HepG2 (cell line): ENCODE results near the gene NUTF2. TPM values are rescaled to one million over a fixed set of nuclear protein-coding genes. Genes with fewer than 3 reads are reported as not detected.

Experiments used
- ATAC-seq: fragments of 200-7000 bp; cut with Tn5 transposase; 3 replicates; pipeline ENCODE4 v1.9.1; 2020; ENCODE audit warnings: mild to moderate bottlenecking, moderate library complexity
- BruUV-seq: library from RNA; stranded (reverse); fragments of 400-500 nt; replicated peaks from 2 replicates; lab custom pipeline; 2021; lab: Mats Ljungman, UMichigan
- CTCF ChIA-PET: fragments of 300-600 bp; formaldehyde crosslinking; extraction: SDS; loops from one replicate; lab custom pipeline; 2021; ENCODE audit warnings: low total read pairs, inconsistent platforms, low intra/inter-chr PET ratio; lab: Yijun Ruan, JAX
- POLR2A ChIA-PET: fragments of 350-600 bp; sonication (Branson Sonifier 250); formaldehyde crosslinking; loops from one replicate; lab custom pipeline; 2020; ENCODE audit warnings: antibody characterized with exemption, inconsistent platforms; lab: Yijun Ruan, JAX
- DNase-seq: peaks from one replicate; pipeline ENCODE4 v3.0.0-alpha.2; 2015; ENCODE audit warnings: low spot score
- FAIRE-seq: peaks from 3 replicates; lab custom pipeline; 2011; peaks lifted over from hg19 to GRCh38; lab: Jason Lieb, UNC
- H2AFZ ChIP-seq: one replicate; pipeline ENCODE4 v1.6.1; 2011; ENCODE audit warnings: low read length, inconsistent platforms
- H3K27ac ChIP-seq: fragments of 300-600 bp; 3 replicates; pipeline ENCODE4 v1.8.0; 2011; ENCODE audit warnings: mixed run types, mild to moderate bottlenecking, mixed read lengths, low read length, inconsistent platforms; ENCODE audit not compliant: insufficient read depth; ENCODE audit errors: extremely low read length
- H3K27me3 ChIP-seq, 2 experiments: fragments of 200-600 bp in 1 of 2; 2 replicates in 1 of 2; 3 replicates in 1 of 2; pipeline versions ENCODE4 v1.6.0 to v1.8.0; 2011; ENCODE audit warnings: low read length in 2 of 2, mild to moderate bottlenecking in 2 of 2, moderate library complexity in 2 of 2, inconsistent platforms in 1 of 2; ENCODE audit not compliant: insufficient read depth in 2 of 2, control insufficient read depth in 1 of 2
- H3K36me3 ChIP-seq, 2 experiments: fragments of 200-600 bp in 1 of 2; replicated peaks in 1 of 2; 2 replicates in 1 of 2; 3 replicates in 1 of 2; pipeline versions ENCODE4 v1.5.1 to v1.8.0; 2011; ENCODE audit warnings: low read length in 2 of 2, inconsistent platforms in 1 of 2; ENCODE audit not compliant: insufficient read depth in 2 of 2, control insufficient read depth in 1 of 2
- H3K4me1 ChIP-seq: 2 replicates; pipeline ENCODE4 v1.5.1; 2012; ENCODE audit warnings: low read length, inconsistent platforms; ENCODE audit not compliant: insufficient read depth
- H3K4me2 ChIP-seq: 2 replicates; pipeline ENCODE4 v1.6.0; 2011; ENCODE audit warnings: low read depth, low read length, inconsistent platforms
- H3K4me3 ChIP-seq, 3 experiments: fragments of 200-600 bp in 1 of 3; sonication (generic), shearing (Covaris generic) in 1 of 3; replicated peaks in 1 of 3; 2 replicates each; pipeline ENCODE4 v1.5.1; 2011 to 2016; ENCODE audit warnings: low read length in 3 of 3, inconsistent platforms in 2 of 3, low read depth in 2 of 3, mild to moderate bottlenecking in 2 of 3, control low read depth in 1 of 3, mixed read lengths in 1 of 3; ENCODE audit not compliant: insufficient read depth in 1 of 3
- H3K79me2 ChIP-seq: one replicate; pipeline ENCODE4 v1.6.1; 2011; ENCODE audit warnings: low read length, inconsistent platforms; ENCODE audit not compliant: insufficient read depth
- H3K9ac ChIP-seq: 2 replicates; pipeline ENCODE4 v1.6.0; 2011; ENCODE audit warnings: mild to moderate bottlenecking, low read depth, low read length, inconsistent platforms; ENCODE audit not compliant: insufficient read depth
- H3K9me3 ChIP-seq: 2 replicates; pipeline ENCODE4 v1.5.1; 2012; ENCODE audit warnings: mild to moderate bottlenecking, low read length
- H4K20me1 ChIP-seq: 2 replicates; pipeline ENCODE4 v1.6.0; 2011; ENCODE audit warnings: inconsistent platforms, mild to moderate bottlenecking, low read length, moderate library complexity; ENCODE audit not compliant: insufficient read depth
- AGO2 ChIP-seq: fragments of 200-400 bp; formaldehyde crosslinking; optimal IDR thresholded peaks from 2 replicates; pipeline ENCODE3; 2017; ENCODE audit warnings: mild to moderate bottlenecking, low read depth, low read length, moderate library complexity
- ARID5B ChIP-seq: IDR thresholded peaks from 2 replicates; pipeline ENCODE4 v1.4.0; 2020; ENCODE audit warnings: mild to moderate bottlenecking, missing genetic modification reagents
- BRD4 ChIP-seq: sonication (generic); formaldehyde crosslinking; IDR thresholded peaks from 2 replicates; pipeline ENCODE4 v1.4.0; 2020; ENCODE audit warnings: missing genetic modification reagents
- CHCHD3 ChIP-seq: sonication (generic); formaldehyde crosslinking; IDR thresholded peaks from 2 replicates; pipeline ENCODE4 v1.8.0; 2022; ENCODE audit warnings: mild to moderate bottlenecking, missing genetic modification reagents, moderate library complexity
- MTA1 ChIP-seq: sonication (generic); formaldehyde crosslinking; IDR thresholded peaks from 2 replicates; pipeline ENCODE4 v1.4.0; 2020; ENCODE audit warnings: missing genetic modification reagents, mild to moderate bottlenecking, borderline replicate concordance
- TP53 ChIP-seq: sonication (generic); formaldehyde crosslinking; conservative IDR thresholded peaks from 2 replicates; pipeline ENCODE4 v1.4.0; 2020; ENCODE audit warnings: missing genetic modification reagents
- TRIM22 ChIP-seq: fragments of 450-650 bp; IDR thresholded peaks from 2 replicates; pipeline ENCODE4 v1.6.1; 2017
- ZGPAT ChIP-seq: IDR thresholded peaks from 2 replicates; pipeline ENCODE4 v1.6.1; 2016; ENCODE audit warnings: mild to moderate bottlenecking
- ZNF382 ChIP-seq: sonication (generic); formaldehyde crosslinking; IDR thresholded peaks from 2 replicates; pipeline ENCODE4 v1.5.0; 2020; ENCODE audit warnings: missing genetic modification reagents, mild to moderate bottlenecking, borderline replicate concordance
- ZNF567 ChIP-seq: sonication (generic); formaldehyde crosslinking; IDR thresholded peaks from 2 replicates; pipeline ENCODE4 v1.8.1; 2023; ENCODE audit warnings: mild to moderate bottlenecking, missing genetic modification reagents, borderline replicate concordance
- ZNF577 ChIP-seq: sonication (generic); formaldehyde crosslinking; IDR thresholded peaks from 2 replicates; pipeline ENCODE4 v1.4.0; 2020; ENCODE audit warnings: mild to moderate bottlenecking, low read depth, missing genetic modification reagents, borderline replicate concordance
- ZNF670 ChIP-seq: sonication (generic); formaldehyde crosslinking; IDR thresholded peaks from 2 replicates; pipeline ENCODE4 v1.8.0; 2022; ENCODE audit warnings: mild to moderate bottlenecking, missing genetic modification reagents, borderline replicate concordance
- ZNF672 ChIP-seq: sonication (generic); formaldehyde crosslinking; IDR thresholded peaks from 2 replicates; pipeline ENCODE4 v1.8.1; 2022; ENCODE audit warnings: missing genetic modification reagents
- WGBS: methylation state at CpG from one replicate; pipeline ENCODE4 v1.1.6; 2017; ENCODE audit warnings: low lambda C conversion rate; 5-methylcytosine and 5-hydroxymethylcytosine counted together
- in situ Hi-C: cut with HindIII; loops from 2 replicates; pipeline ENCODE4 v1.10.0; 2017; ENCODE audit warnings: low pct_unique_long_range_greater_than_20kb; ENCODE audit not compliant: extremely low pct_ligation_motif_present
- intact Hi-C: fragments of 100-400 bp; cut with micrococcal nuclease; formaldehyde crosslinking; loops from one replicate; pipeline ENCODE4 v1.10.0; 2022; ENCODE audit not compliant: unreplicated experiment
- polyA plus RNA-seq, 8 experiments: library from polyadenylated mRNA; depleted of rRNA in 3 of 8; stranded (reverse) in 7 of 8; unstranded in 1 of 8; fragments of >200 nt; fragmentation: Illumina TruSeq in 4 of 8; extraction: Trizol in 4 of 8; gene quantifications; 2 replicates each; pipeline versions ENCODE4 v1.2.1 to v1.2.3, GENCODE V29; 2011 to 2016; ENCODE audit warnings: low read depth in 4 of 8, missing spikeins in 1 of 8, mixed read lengths in 1 of 8; ENCODE audit not compliant: insufficient read depth in 1 of 8
- total RNA-seq, 5 experiments: library from RNA; depleted of rRNA; stranded (reverse); fragments of >200 nt; fragmentation: Illumina TruSeq; extraction: Trizol; gene quantifications; 2 replicates each; pipeline ENCODE4 v1.2.3, GENCODE V29; 2016; ENCODE audit warnings: low read depth in 1 of 5
- TF ChIP-seq, protein P1 (sequence below): sonication (generic); formaldehyde crosslinking; IDR thresholded peaks from 2 replicates; pipeline ENCODE4 v1.4.0; 2020; ENCODE audit warnings: mild to moderate bottlenecking, missing genetic modification reagents
- TF ChIP-seq, protein P2 (sequence below): sonication (generic); formaldehyde crosslinking; IDR thresholded peaks from 2 replicates; pipeline ENCODE4 v1.8.0; 2022; ENCODE audit warnings: low read depth, missing genetic modification reagents

NUTF2 gene
- total and polyA plus RNA-seq, 2 of the 13 experiments (the other 11 are each of a cell fraction or from before 2014, with no cell fraction given) = 168 to 214 TPM

GRCh38 chr16:67909056-67909742, 62.5 kb downstream of the NUTF2 start:
- no peak overlapping the region for H3K4me3 ChIP-seq
- ATAC-seq (no peak; the same call in 2 of the 3 replicates), DNase-seq (no peak), FAIRE-seq (no peak)
- peaks cover 10 to 29% of the 10 kb centered on the region in 2 experiments for H3K36me3 ChIP-seq
- H4K20me1 ChIP-seq = no peaks in the 10 kb centered on the region; the same call in 1 of the 2 replicates
- no peaks in the 10 kb centered on the region for H3K27me3 ChIP-seq
- POLR2A ChIA-PET = interaction anchor here (0.6 kb wide), 1 partner anchor 93 kb away, joined by 3 read pairs; no protein-coding TSS in a partner anchor
- H3K4me2 ChIP-seq = no peak overlapping the region
- no peak overlapping the region for H3K9ac ChIP-seq
- no peak overlapping the region for H3K27ac ChIP-seq
- H3K79me2 ChIP-seq = no peaks in the 10 kb centered on the region
- CTCF ChIA-PET = no interaction called here
- intact Hi-C loops (no loop called here), in situ Hi-C loops (no loop called here)
- 98% methylated on average over 21 of the region's 36 CpGs for WGBS
- BruUV-seq = TSS peak; percentile 44
- H2AFZ ChIP-seq = no peak overlapping the region
- H3K4me1 ChIP-seq = peaks cover 13% of the 10 kb centered on the region
- no peaks in the 10 kb centered on the region for H3K9me3 ChIP-seq
- TF ChIP-seq ZNF567 (CRISPR knock-in tag) (no peak), ZNF670 (no peak), TP53 (no peak), CHCHD3 (CRISPR knock-in tag) (peak; percentile 38; the same call in 1 of the 2 replicates), BRD4 (CRISPR knock-in tag) (no peak), ZGPAT (CRISPR knock-in tag) (no peak), TRIM22 (no peak), MTA1 (CRISPR knock-in tag) (peak; percentile 46; the same call in 1 of the 2 replicates), ARID5B (CRISPR knock-in tag) (no peak), ZNF672 (CRISPR knock-in tag) (0 out of 2 replicates have a peak, but pooled peaks have one; percentile 23), AGO2 (peak; percentile 59), ZNF577 (CRISPR knock-in tag) (no peak), ZNF382 (CRISPR knock-in tag) (no peak)
- TF ChIP-seq, protein P1, sequence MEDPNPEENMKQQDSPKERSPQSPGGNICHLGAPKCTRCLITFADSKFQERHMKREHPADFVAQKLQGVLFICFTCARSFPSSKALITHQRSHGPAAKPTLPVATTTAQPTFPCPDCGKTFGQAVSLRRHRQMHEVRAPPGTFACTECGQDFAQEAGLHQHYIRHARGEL = no peak
- TF ChIP-seq, protein P2, sequence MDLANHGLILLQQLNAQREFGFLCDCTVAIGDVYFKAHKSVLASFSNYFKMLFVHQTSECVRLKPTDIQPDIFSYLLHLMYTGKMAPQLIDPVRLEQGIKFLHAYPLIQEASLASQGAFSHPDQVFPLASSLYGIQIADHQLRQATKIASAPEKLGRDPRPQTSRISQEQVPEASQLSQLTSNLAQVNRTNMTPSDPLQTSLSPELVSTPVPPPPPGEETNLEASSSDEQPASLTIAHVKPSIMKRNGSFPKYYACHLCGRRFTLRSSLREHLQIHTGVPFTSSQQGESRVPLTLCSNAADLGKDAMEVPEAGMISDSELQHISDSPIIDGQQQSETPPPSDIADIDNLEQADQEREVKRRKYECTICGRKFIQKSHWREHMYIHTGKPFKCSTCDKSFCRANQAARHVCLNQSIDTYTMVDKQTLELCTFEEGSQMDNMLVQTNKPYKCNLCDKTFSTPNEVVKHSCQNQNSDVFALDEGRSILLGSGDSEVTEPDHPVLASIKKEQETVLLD = no peak
